Fibroblast of lung (primary cell): ENCODE data around the gene OTUB2. TPM values are rescaled to one million over a fixed set of nuclear protein-coding genes. Genes with fewer than 3 reads are reported as not detected.

Experiments
- DNase-seq, 2 donors: peaks; one replicate each; pipeline versions ENCODE4 v3.0.0 to v3.0.0-alpha.2; 2010; ENCODE audit warnings: low read depth in 2 of 2
- H2AFZ ChIP-seq: 2 replicates; pipeline ENCODE4 v1.5.1; 2012; ENCODE audit warnings: low read length, control low read depth, inconsistent platforms
- H3K27ac ChIP-seq: 2 replicates; pipeline ENCODE4 v1.5.1; 2011; ENCODE audit warnings: low read length, control low read depth; ENCODE audit not compliant: insufficient read depth
- H3K27me3 ChIP-seq: 2 replicates; pipeline ENCODE4 v1.5.1; 2011; ENCODE audit warnings: mild to moderate bottlenecking, low read length; ENCODE audit not compliant: control insufficient read depth, insufficient read depth
- H3K36me3 ChIP-seq: 2 replicates; pipeline ENCODE4 v1.5.1; 2011; ENCODE audit warnings: low read length; ENCODE audit not compliant: control insufficient read depth, insufficient read depth
- H3K4me1 ChIP-seq: 2 replicates; pipeline ENCODE4 v1.5.1; 2011; ENCODE audit warnings: low read length; ENCODE audit not compliant: control insufficient read depth, insufficient read depth; ENCODE audit errors: extremely low read depth
- H3K4me2 ChIP-seq: 2 replicates; pipeline ENCODE4 v1.5.1; 2011; ENCODE audit warnings: low read length, control low read depth; ENCODE audit not compliant: insufficient read depth; ENCODE audit errors: extremely low read depth
- H3K4me3 ChIP-seq, 4 experiments: fragments of 200-600 bp in 1 of 4; sonication (generic) in 1 of 4; replicated peaks in 1 of 4; 2 replicates each; pipeline ENCODE4 v1.5.1; 2011 to 2016; ENCODE audit warnings: low read length in 4 of 4, low read depth in 3 of 4, mild to moderate bottlenecking in 3 of 4, control low read depth in 2 of 4, inconsistent platforms in 1 of 4, mixed read lengths in 1 of 4; ENCODE audit not compliant: insufficient read depth in 1 of 4; ENCODE audit errors: control extremely low read depth in 1 of 4
- H3K79me2 ChIP-seq: 2 replicates; pipeline ENCODE4 v1.5.1; 2012; ENCODE audit warnings: mild to moderate bottlenecking, low read length, inconsistent platforms; ENCODE audit not compliant: control insufficient read depth, insufficient read depth
- H3K9ac ChIP-seq: 2 replicates; pipeline ENCODE4 v1.5.1; 2011; ENCODE audit warnings: mild to moderate bottlenecking, low read length, control low read depth; ENCODE audit not compliant: insufficient read depth
- H3K9me3 ChIP-seq: 2 replicates; pipeline ENCODE4 v1.5.1; 2012; ENCODE audit warnings: low read depth, low read length; ENCODE audit not compliant: control insufficient read depth, insufficient read depth
- H4K20me1 ChIP-seq: 2 replicates; pipeline ENCODE4 v1.5.1; 2011; ENCODE audit warnings: low read length; ENCODE audit not compliant: control insufficient read depth, insufficient read depth; ENCODE audit errors: extremely low read depth
- CTCF ChIP-seq, 2 donors: IDR thresholded peaks in 1 of 2; conservative IDR thresholded peaks in 1 of 2; 1 replicate in 1 of 2; 2 replicates in 1 of 2; pipeline ENCODE4 v1.5.1; 2011 to 2012; ENCODE audit warnings: low read length in 2 of 2, control low read depth in 1 of 2, inconsistent platforms in 1 of 2, low read depth in 1 of 2, mild to moderate bottlenecking in 1 of 2
- EZH2 ChIP-seq: IDR thresholded peaks from 2 replicates; pipeline ENCODE4 v1.5.1; 2012; ENCODE audit warnings: low read length, control low read depth, mild to moderate bottlenecking; ENCODE audit errors: missing control alignments
- polyA plus RNA-seq, 2 donors: library from polyadenylated mRNA; depleted of rRNA in 1 of 2; stranded (reverse) in 1 of 2; unstranded in 1 of 2; fragments of >200 nt; gene quantifications; 2 replicates each; pipeline ENCODE4 v1.2.1, GENCODE V29; 2011 to 2012; ENCODE audit warnings: missing spikeins in 1 of 2
- total RNA-seq: library from RNA; depleted of rRNA; stranded (reverse); fragments of >200 nt; gene quantifications from 2 replicates; pipeline ENCODE4 v1.2.1, GENCODE V29; 2014

The OTUB2 gene
- total and polyA plus RNA-seq, 2 donors (not counting 1 experiment from before 2014, with no cell fraction given), result 1.3 to 2.3 TPM

GRCh38 chr14:94004015-94004414 is 22.1 kb upstream of the OTUB2 start:
- Histone ChIP-seq H2AFZ (no peak overlapping the region), H3K4me1 (no peaks in the 10 kb centered on the region), H3K9ac (no peak overlapping the region), H3K27ac (no peak overlapping the region), H3K4me3 (no peak overlapping the region), H3K79me2 (no peaks in the 10 kb centered on the region), H4K20me1 (no peaks in the 10 kb centered on the region), H3K4me2 (no peak overlapping the region), H3K36me3 (no peaks in the 10 kb centered on the region), H3K9me3 (no peaks in the 10 kb centered on the region), H3K27me3 (peaks cover 7% of the 10 kb centered on the region)
- TF ChIP-seq CTCF (conservative IDR thresholded peaks at IDR 0.05 in 1 of 2, IDR thresholded peaks at IDR 0.05 in 1 of 2; ENCODE audit: low read depth in 1 of 2, low read length in 2 of 2), result no peak
- no peak for TF ChIP-seq EZH2
- no peak for DNase-seq

GRCh38 chr14:94005324-94006073 is 20.6 kb upstream of the OTUB2 start:
- DNase-seq, result no peak
- no peak overlapping the region for H3K27ac ChIP-seq
- H3K4me2 ChIP-seq, result peak overlapping the region; percentile 25
- no peaks in the 10 kb centered on the region for H3K36me3 ChIP-seq
- no peaks in the 10 kb centered on the region for H4K20me1 ChIP-seq
- no peak overlapping the region for H3K4me3 ChIP-seq
- no peak for TF ChIP-seq EZH2
- peak; percentile 31 to 51 for TF ChIP-seq CTCF (conservative IDR thresholded peaks at IDR 0.05 in 1 of 2, IDR thresholded peaks at IDR 0.05 in 1 of 2; ENCODE audit: low read depth in 1 of 2, low read length in 2 of 2)
- no peak overlapping the region for H2AFZ ChIP-seq
- H3K79me2 ChIP-seq, result no peaks in the 10 kb centered on the region
- H3K9me3 ChIP-seq, result no peaks in the 10 kb centered on the region
- H3K9ac ChIP-seq, result no peak overlapping the region
- peaks cover 7% of the 10 kb centered on the region for H3K27me3 ChIP-seq
- no peaks in the 10 kb centered on the region for H3K4me1 ChIP-seq

GRCh38 chr14:94008234-94008633 is 17.9 kb upstream of the OTUB2 start:
- no peaks in the 10 kb centered on the region for H3K4me1 ChIP-seq
- H3K9me3 ChIP-seq, result no peaks in the 10 kb centered on the region
- DNase-seq, result no peak
- TF ChIP-seq EZH2 (no peak), CTCF (conservative IDR thresholded peaks at IDR 0.05 in 1 of 2, IDR thresholded peaks at IDR 0.05 in 1 of 2; ENCODE audit: low read depth in 1 of 2, low read length in 2 of 2) (no peak)
- H3K4me3 ChIP-seq, result no peak overlapping the region
- H3K27ac ChIP-seq, result no peak overlapping the region
- H3K9ac ChIP-seq, result no peak overlapping the region
- H4K20me1 ChIP-seq, result no peaks in the 10 kb centered on the region
- H3K79me2 ChIP-seq, result no peaks in the 10 kb centered on the region
- no peak overlapping the region for H2AFZ ChIP-seq
- no peaks in the 10 kb centered on the region for H3K36me3 ChIP-seq
- no peak overlapping the region for H3K4me2 ChIP-seq
- peaks cover 7% of the 10 kb centered on the region for H3K27me3 ChIP-seq
